C4-2B (cell line): ENCODE results near the gene ZDHHC1.
"Not testable (repeated sequence)": the region's sequence is repeated elsewhere in the genome, so short reads cannot be mapped to it uniquely, and the experiment has no call there.

ENCODE experiments used
- H3K27ac ChIP-seq: fragments of 450-650 bp; 2 replicates; pipeline ENCODE4 v1.5.1; 2017
- ZFX ChIP-seq: fragments of 450-650 bp; IDR thresholded peaks from 2 replicates; pipeline ENCODE4 v1.6.1; 2017
- TF ChIP-seq, protein P1 (sequence below): fragments of 450-650 bp; conservative IDR thresholded peaks from 2 replicates; pipeline ENCODE4 v1.5.1; 2017; ENCODE audit warnings: mild to moderate bottlenecking

ZDHHC1 gene

DNA sequence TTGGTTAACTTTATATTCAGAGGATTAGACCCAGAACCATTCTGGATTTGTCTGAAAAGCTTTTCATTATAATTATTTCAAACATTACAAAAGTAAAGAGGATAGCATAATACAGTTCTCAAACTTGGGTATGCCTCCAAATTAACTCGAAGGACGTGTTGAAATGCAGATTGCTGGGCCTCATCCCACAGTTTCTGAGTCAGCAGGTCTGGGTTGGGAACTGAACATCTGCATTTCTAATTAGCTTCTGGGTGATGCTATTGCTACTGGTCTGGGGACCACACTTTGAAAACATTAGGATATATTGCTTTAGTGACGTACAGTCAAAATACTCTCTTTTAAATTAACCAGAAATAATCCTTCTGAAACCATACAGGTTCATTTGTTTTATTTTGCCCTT is 33.0 kb downstream of the ZDHHC1 start:
- TF ChIP-seq, protein P1, sequence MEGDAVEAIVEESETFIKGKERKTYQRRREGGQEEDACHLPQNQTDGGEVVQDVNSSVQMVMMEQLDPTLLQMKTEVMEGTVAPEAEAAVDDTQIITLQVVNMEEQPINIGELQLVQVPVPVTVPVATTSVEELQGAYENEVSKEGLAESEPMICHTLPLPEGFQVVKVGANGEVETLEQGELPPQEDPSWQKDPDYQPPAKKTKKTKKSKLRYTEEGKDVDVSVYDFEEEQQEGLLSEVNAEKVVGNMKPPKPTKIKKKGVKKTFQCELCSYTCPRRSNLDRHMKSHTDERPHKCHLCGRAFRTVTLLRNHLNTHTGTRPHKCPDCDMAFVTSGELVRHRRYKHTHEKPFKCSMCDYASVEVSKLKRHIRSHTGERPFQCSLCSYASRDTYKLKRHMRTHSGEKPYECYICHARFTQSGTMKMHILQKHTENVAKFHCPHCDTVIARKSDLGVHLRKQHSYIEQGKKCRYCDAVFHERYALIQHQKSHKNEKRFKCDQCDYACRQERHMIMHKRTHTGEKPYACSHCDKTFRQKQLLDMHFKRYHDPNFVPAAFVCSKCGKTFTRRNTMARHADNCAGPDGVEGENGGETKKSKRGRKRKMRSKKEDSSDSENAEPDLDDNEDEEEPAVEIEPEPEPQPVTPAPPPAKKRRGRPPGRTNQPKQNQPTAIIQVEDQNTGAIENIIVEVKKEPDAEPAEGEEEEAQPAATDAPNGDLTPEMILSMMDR: no peak
- TF ChIP-seq ZFX: no peak
- H3K27ac ChIP-seq: no peak overlapping the region

DNA sequence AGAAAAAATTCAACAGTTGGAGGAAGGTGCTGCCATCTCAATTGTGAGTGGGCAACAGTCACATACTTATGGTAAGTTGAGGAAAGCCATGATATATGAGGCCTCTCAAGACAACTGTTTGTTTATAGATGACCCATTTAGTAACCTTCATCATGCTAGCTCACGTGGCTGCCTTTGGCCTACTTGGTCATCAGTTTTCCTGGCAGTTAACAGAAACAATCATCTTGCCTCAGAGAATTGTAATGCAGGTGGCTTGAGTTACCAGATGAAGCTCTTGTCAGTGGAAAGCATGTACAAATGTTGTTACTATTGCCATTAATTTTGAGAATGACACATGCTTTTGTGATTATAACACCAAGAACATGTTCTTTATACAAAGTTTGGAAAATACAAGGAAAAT is 37.6 kb downstream of the ZDHHC1 start:
- H3K27ac ChIP-seq: no peak overlapping the region
- no peak for TF ChIP-seq ZFX
- TF ChIP-seq, protein P1: no peak

- H3K27ac ChIP-seq: not testable (repeated sequence)
These were observed 40.3 kb downstream of the ZDHHC1 start for GRCh38 chr16:67376012-67376411.

DNA sequence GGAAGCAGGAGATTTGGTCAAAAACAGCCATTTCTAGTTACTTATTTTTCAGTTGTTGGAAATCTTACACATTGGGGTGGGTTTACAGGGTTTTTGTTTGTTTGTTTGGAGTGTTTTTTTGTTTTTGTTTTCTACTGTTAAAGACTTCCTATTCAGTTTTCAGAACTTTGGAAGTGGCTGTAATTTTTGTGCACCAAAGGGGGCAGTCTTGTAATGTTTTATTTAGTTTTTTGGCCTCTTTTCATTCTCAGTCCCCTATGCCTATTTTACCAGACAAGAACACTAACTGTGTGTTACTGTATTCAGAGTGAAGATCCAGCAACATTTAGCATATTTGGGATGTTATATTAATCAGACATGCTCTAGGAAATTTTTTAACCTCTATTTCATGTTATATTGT is 43.6 kb downstream of the ZDHHC1 start:
- TF ChIP-seq, protein P1: peak; percentile 68
- no peak for TF ChIP-seq ZFX
- H3K27ac ChIP-seq: no peak overlapping the region

DNA sequence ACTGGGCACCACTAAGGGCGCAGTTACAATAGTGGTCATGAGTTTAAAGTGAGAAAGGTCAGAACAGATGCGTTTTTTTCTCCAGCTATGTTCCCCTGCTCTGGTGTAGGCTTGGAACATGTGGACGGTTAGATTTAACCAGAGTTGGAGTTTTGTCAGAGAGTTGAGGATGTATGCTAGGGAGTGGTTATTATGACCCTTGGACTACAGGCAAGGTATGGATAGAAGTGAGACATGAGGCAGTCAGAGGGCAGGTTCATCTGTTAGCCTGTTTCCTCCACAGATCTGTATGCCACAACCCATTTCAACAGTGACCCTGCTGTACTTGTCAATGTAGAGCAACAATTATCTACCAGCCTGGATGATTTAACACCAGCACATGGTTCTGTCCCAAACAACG is 45.6 kb downstream of the ZDHHC1 start:
- TF ChIP-seq, protein P1: no peak
- TF ChIP-seq ZFX: no peak
- H3K27ac ChIP-seq: no peak overlapping the region

DNA sequence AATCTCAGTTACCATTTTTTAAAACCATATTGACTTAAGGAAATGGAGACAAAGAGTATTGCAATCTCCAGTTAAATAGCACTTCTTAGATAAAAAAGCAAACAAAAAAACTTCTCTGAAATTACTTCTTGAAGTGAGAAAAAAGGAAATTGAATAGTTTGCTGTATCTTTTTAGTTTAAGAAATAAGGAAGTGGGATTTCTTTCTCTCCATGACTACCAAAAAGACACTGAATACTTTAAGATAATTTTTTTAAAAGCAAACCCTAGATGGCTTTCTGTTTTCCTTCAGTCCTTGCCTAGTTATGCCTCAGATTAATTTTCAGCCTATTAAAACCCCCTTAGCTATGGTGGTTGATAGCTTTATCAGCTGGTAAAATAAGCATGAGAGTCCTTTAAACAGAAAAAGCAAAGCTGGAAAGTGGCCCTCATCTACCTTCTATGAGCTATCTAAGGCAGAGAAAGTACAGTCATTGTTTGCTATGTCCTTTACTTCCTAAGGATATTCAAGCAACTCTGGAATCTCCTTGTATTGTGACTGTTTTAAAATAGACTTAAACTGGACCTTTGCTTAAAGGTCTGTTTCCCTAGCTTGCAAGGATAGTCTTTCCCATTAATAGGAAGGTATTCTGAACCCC is 51.6 kb downstream of the ZDHHC1 start:
- TF ChIP-seq ZFX: no peak
- TF ChIP-seq, protein P1: no peak
- no peak overlapping the region for H3K27ac ChIP-seq

GRCh38 chr16:67361038-67361437 is 55.2 kb downstream of the ZDHHC1 start:
- no peak for TF ChIP-seq ZFX
- TF ChIP-seq, protein P1: no peak

DNA sequence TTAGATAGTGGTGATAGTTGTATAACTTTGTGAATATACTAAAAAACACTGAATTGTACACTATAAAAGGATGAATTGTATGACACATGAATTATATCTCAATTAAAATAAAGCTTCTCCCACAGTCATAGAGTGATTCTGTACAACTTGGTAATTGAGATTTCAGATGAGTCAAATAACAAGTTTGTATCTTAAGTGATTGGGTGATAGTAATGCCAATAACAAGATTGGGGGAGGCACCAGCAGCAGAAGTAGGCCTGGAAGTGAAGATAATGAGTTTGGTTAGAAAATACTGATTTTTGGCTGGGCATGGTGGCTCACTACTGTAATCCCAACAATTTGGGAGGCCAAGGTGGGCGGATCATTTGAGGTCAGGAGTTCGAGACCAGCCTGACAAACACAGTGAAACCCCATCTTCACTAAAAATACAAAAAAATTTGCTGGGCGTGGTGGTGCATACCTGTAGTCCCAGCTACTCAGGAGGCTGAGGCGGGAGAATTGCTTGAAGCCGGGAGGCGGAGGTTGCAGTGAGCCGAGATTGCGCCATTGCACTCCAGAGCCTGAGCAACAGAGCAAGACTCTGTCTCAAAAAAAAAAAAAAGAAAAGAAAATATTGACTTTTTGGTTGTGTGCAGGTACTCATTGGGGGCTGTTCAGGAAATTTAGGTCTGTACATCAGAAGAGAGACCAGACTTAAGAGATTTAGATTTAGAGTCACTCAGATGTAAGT is 56.6 kb downstream of the ZDHHC1 start:
- H3K27ac ChIP-seq: not testable (repeated sequence)

More at GRCh38 chr16:67361038-67361437, 55.2 kb downstream of the ZDHHC1 start:
- no peak overlapping the region for H3K27ac ChIP-seq
